ENCODE measurements around the gene EHMT1. TPM values are rescaled to one million over a fixed set of nuclear protein-coding genes. Genes with fewer than 3 reads are reported as not detected.

The EHMT1 gene
- total and polyA plus RNA-seq, 9 of the 15 experiments (the other 6 are each of a cell fraction or from before 2014, with no cell fraction given): 2.2 to 76.0 (median 36.4) TPM

- TF ChIP-seq, protein P1, sequence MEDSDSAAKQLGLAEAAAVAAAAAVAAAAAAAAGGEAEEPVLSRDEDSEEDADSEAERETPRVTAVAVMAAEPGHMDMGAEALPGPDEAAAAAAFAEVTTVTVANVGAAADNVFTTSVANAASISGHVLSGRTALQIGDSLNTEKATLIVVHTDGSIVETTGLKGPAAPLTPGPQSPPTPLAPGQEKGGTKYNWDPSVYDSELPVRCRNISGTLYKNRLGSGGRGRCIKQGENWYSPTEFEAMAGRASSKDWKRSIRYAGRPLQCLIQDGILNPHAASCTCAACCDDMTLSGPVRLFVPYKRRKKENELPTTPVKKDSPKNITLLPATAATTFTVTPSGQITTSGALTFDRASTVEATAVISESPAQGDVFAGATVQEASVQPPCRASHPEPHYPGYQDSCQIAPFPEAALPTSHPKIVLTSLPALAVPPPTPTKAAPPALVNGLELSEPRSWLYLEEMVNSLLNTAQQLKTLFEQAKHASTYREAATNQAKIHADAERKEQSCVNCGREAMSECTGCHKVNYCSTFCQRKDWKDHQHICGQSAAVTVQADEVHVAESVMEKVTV (CRISPR knock-in tag; IDR thresholded peaks at IDR 0.05): no peak
- TF ChIP-seq POLR3A (IDR thresholded peaks at IDR 0.05; ENCODE audit: borderline replicate concordance, extremely low read depth, insufficient read depth, insufficient read length) (no peak), SMAD3 (CRISPR knock-in tag; conservative IDR thresholded peaks at IDR 0.05) (no peak), NRF1 (conservative IDR thresholded peaks at IDR 0.05 in 1 of 2, IDR thresholded peaks at IDR 0.05 in 1 of 2) (peak; percentile 79 to 82), NELFE (IDR thresholded peaks at IDR 0.05; ENCODE audit: insufficient read depth, insufficient read length) (no peak), POLR2A (conservative IDR thresholded peaks at IDR 0.05) (no peak), ZNF707 (CRISPR knock-in tag; conservative IDR thresholded peaks at IDR 0.05) (no peak), SIX5 (IDR thresholded peaks at IDR 0.05; ENCODE audit: borderline replicate concordance in 1 of 2, insufficient read depth in 1 of 2, low read depth in 1 of 2, low read length in 2 of 2) (no peak), E2F5 (CRISPR knock-in tag; IDR thresholded peaks at IDR 0.05) (no peak), FOS (IDR thresholded peaks at IDR 0.05; ENCODE audit: extremely low read depth, insufficient read length) (no peak), MTA2 (IDR thresholded peaks at IDR 0.05; ENCODE audit: low read depth) (no peak), CC2D1A (IDR thresholded peaks at IDR 0.05) (no peak), E2F6 (IDR thresholded peaks at IDR 0.05; ENCODE audit: borderline replicate concordance in 1 of 2, extremely low read depth in 1 of 2, insufficient read depth in 1 of 2, insufficient read length in 1 of 2, low read depth in 1 of 2, low read length in 1 of 2, poor library complexity in 1 of 2, severe bottlenecking in 1 of 2) (peak in 1 of 2 experiments; percentile 38), ZNF609 (CRISPR knock-in tag; IDR thresholded peaks at IDR 0.05; ENCODE audit: borderline replicate concordance) (no peak), CCNT2 (IDR thresholded peaks at IDR 0.05; ENCODE audit: borderline replicate concordance, extremely low read depth, insufficient read length, low read depth, low read length) (no peak)
- TF ChIP-seq, protein P2, sequence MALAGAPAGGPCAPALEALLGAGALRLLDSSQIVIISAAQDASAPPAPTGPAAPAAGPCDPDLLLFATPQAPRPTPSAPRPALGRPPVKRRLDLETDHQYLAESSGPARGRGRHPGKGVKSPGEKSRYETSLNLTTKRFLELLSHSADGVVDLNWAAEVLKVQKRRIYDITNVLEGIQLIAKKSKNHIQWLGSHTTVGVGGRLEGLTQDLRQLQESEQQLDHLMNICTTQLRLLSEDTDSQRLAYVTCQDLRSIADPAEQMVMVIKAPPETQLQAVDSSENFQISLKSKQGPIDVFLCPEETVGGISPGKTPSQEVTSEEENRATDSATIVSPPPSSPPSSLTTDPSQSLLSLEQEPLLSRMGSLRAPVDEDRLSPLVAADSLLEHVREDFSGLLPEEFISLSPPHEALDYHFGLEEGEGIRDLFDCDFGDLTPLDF (CRISPR knock-in tag; IDR thresholded peaks at IDR 0.05): no peak
Measured at GRCh38 chr9:137878146-137878941, 259.5 kb downstream of the EHMT1 start (continued).
